HCT116 (cell line): ENCODE measurements around the gene RPUSD3. TPM values are rescaled to one million over a fixed set of nuclear protein-coding genes. Genes with fewer than 3 reads are reported as not detected.

Experiments
- ATAC-seq: fragments of 200-7000 bp; cut with Tn5 transposase; 2 replicates; pipeline ENCODE4 v1.9.1; 2020; ENCODE audit warnings: mild to moderate bottlenecking, moderate library complexity
- BruUV-seq: library from RNA; stranded (reverse); fragments of 400-500 nt; replicated peaks from 2 replicates; lab custom pipeline; 2021; lab: Mats Ljungman, UMichigan
- CTCF ChIA-PET: fragments of 300-600 bp; sonication (Branson Sonifier 250); formaldehyde crosslinking; loops from one replicate; lab custom pipeline; 2021; ENCODE audit warnings: antibody characterized with exemption; lab: Charles Lee
- POLR2A ChIA-PET: fragments of 300-600, 350-600 bp; sonication (Branson Sonifier 250); formaldehyde crosslinking; loops from one replicate; lab custom pipeline; 2021; ENCODE audit warnings: antibody characterized with exemption; lab: Charles Lee
- RAD21 ChIA-PET, 2 experiments: fragments of 300-600 bp; sonication (Branson Sonifier 250); formaldehyde crosslinking; loops; one replicate each; lab custom pipeline; 2023; ENCODE audit warnings: low total read pairs in 2 of 2; ENCODE audit not compliant: uncharacterized antibody in 2 of 2, unreplicated experiment in 2 of 2, low non-redundant PET in 1 of 2; lab: Charles Lee
- DNase-seq: peaks from one replicate; pipeline ENCODE4 v3.0.0-alpha.2; 2010; ENCODE audit warnings: low read depth, low spot score
- H2AFZ ChIP-seq: fragments of 200-600 bp; shearing (Covaris generic), sonication (generic); 2 replicates; pipeline ENCODE4 v1.6.1; 2017; ENCODE audit warnings: low read depth, mixed run types, mixed read lengths, antibody characterized with exemption, low read length; ENCODE audit not compliant: poor library complexity, severe bottlenecking
- H3K27ac ChIP-seq: 2 replicates; pipeline ENCODE4 v1.5.1; 2012; ENCODE audit warnings: low read depth, low read length
- H3K27me3 ChIP-seq: fragments of 200-600 bp; sonication (generic); 2 replicates; pipeline ENCODE4 v1.6.1; 2016; ENCODE audit warnings: mixed run types, low read length, mixed read lengths; ENCODE audit not compliant: insufficient read depth
- H3K36me3 ChIP-seq, 2 experiments: fragments of 200-500 bp in 1 of 2; fragments of 200-600 bp in 1 of 2; sonication (Bioruptor generic) in 1 of 2; sonication (generic) in 1 of 2; 2 replicates each; pipeline versions ENCODE4 v1.5.1 to v1.6.1; 2014 to 2016; ENCODE audit warnings: low read length in 2 of 2, inconsistent platforms in 1 of 2, mixed read lengths in 1 of 2, mixed run types in 1 of 2; ENCODE audit not compliant: insufficient read depth in 2 of 2, control insufficient read depth in 1 of 2
- H3K4me1 ChIP-seq, 2 experiments: fragments of 200-600 bp in 1 of 2; sonication (generic) in 1 of 2; 2 replicates each; pipeline versions ENCODE4 v1.5.1 to v1.6.1; 2012 to 2017; ENCODE audit warnings: low read length in 2 of 2, inconsistent platforms in 1 of 2, mild to moderate bottlenecking in 1 of 2, mixed read lengths in 1 of 2, mixed run types in 1 of 2, moderate library complexity in 1 of 2; ENCODE audit not compliant: insufficient read depth in 2 of 2, control insufficient read depth in 1 of 2
- H3K4me2 ChIP-seq: fragments of 200-600 bp; sonication (generic); 2 replicates; pipeline ENCODE4 v1.6.1; 2017; ENCODE audit warnings: mixed run types, low read length, mixed read lengths
- H3K4me3 ChIP-seq, 2 experiments: fragments of 200-600 bp in 1 of 2; sonication (generic) in 1 of 2; replicated peaks in 1 of 2; 2 replicates each; pipeline ENCODE4 v1.5.1; 2011 to 2016; ENCODE audit warnings: low read length in 2 of 2, control low read depth in 1 of 2, low read depth in 1 of 2, mild to moderate bottlenecking in 1 of 2, mixed read lengths in 1 of 2, mixed run types in 1 of 2
- H3K79me2 ChIP-seq: fragments of 200-600 bp; sonication (generic); 2 replicates; pipeline ENCODE4 v1.6.1; 2017; ENCODE audit warnings: mild to moderate bottlenecking, mixed run types, low read length, moderate library complexity, mixed read lengths; ENCODE audit not compliant: insufficient read depth
- H3K9ac ChIP-seq: fragments of 200-600 bp; sonication (generic); 2 replicates; pipeline ENCODE4 v1.6.1; 2016; ENCODE audit warnings: low read length, mixed read lengths
- H3K9me2 ChIP-seq: fragments of 200-600 bp; sonication (generic), shearing (Covaris generic); 2 replicates; pipeline ENCODE4 v1.6.1; 2017; ENCODE audit warnings: mixed run types, mild to moderate bottlenecking, moderate library complexity; ENCODE audit not compliant: insufficient read depth
- H3K9me3 ChIP-seq, 2 experiments: fragments of 200-500 bp in 1 of 2; fragments of 200-600 bp in 1 of 2; sonication (Bioruptor generic) in 1 of 2; sonication (generic) in 1 of 2; 2 replicates each; pipeline ENCODE4 v1.6.1; 2014 to 2017; ENCODE audit warnings: low read length in 2 of 2, mixed read lengths in 2 of 2, inconsistent platforms in 1 of 2, low read depth in 1 of 2, mild to moderate bottlenecking in 1 of 2, mixed run types in 1 of 2, moderate library complexity in 1 of 2; ENCODE audit not compliant: control insufficient read depth in 1 of 2, insufficient read depth in 1 of 2
- H4K20me1 ChIP-seq: fragments of 200-600 bp; sonication (generic), shearing (Covaris generic); 2 replicates; pipeline ENCODE4 v1.6.1; 2017; ENCODE audit warnings: mixed run types, mild to moderate bottlenecking, moderate library complexity; ENCODE audit not compliant: insufficient read depth
- CEBPB ChIP-seq: IDR thresholded peaks from 2 replicates; pipeline ENCODE4 v1.6.1; 2012; ENCODE audit warnings: low read depth
- CTCF ChIP-seq, 3 experiments: fragments of 200-600 bp in 1 of 3; sonication (generic) in 1 of 3; IDR thresholded peaks in 2 of 3; conservative IDR thresholded peaks in 1 of 3; 2 replicates each; pipeline ENCODE4 v1.5.1; 2012 to 2017; ENCODE audit warnings: low read depth in 2 of 3, low read length in 2 of 3, antibody characterized with exemption in 1 of 3, borderline replicate concordance in 1 of 3, control low read depth in 1 of 3, mild to moderate bottlenecking in 1 of 3, mixed read lengths in 1 of 3, mixed run types in 1 of 3, moderate library complexity in 1 of 3; ENCODE audit not compliant: insufficient read depth in 1 of 3
- EGR1 ChIP-seq: IDR thresholded peaks from 2 replicates; pipeline ENCODE4 v1.6.1; 2012; ENCODE audit warnings: low read depth
- EZH2 ChIP-seq: fragments of 200-600 bp; sonication (generic); IDR thresholded peaks from 2 replicates; pipeline ENCODE4 v1.6.1; 2017; ENCODE audit warnings: antibody characterized with exemption, mixed run types
- EZH2phosphoT487 ChIP-seq: fragments of 200-600 bp; IDR thresholded peaks from 2 replicates; pipeline ENCODE4 v1.6.1; 2018; ENCODE audit warnings: antibody characterized with exemption, borderline replicate concordance
- JUND ChIP-seq: IDR thresholded peaks from 2 replicates; pipeline ENCODE4 v1.6.1; 2012
- MAX ChIP-seq: IDR thresholded peaks from 2 replicates; pipeline ENCODE4 v1.6.1; 2012
- RAD21 ChIP-seq: IDR thresholded peaks from 2 replicates; pipeline ENCODE4 v1.6.1; 2012; ENCODE audit warnings: low read depth, mild to moderate bottlenecking
- REST ChIP-seq: IDR thresholded peaks from 2 replicates; pipeline ENCODE4 v1.6.1; 2012; ENCODE audit warnings: low read depth
- SIN3A ChIP-seq: IDR thresholded peaks from 2 replicates; pipeline ENCODE4 v1.6.1; 2012; ENCODE audit warnings: low read depth
- SRF ChIP-seq: IDR thresholded peaks from 2 replicates; pipeline ENCODE4 v1.6.1; 2012; ENCODE audit warnings: low read depth
- TCF7L2 ChIP-seq: IDR thresholded peaks from 2 replicates; pipeline ENCODE4 v1.7.0; 2011; ENCODE audit warnings: borderline replicate concordance, inconsistent platforms; ENCODE audit not compliant: insufficient read depth, insufficient read length; ENCODE audit errors: extremely low read depth
- YY1 ChIP-seq: IDR thresholded peaks from 2 replicates; pipeline ENCODE4 v1.6.1; 2011; ENCODE audit warnings: low read length, low read depth, moderate library complexity, mild to moderate bottlenecking; ENCODE audit not compliant: insufficient replicate concordance; ENCODE audit errors: extremely low read depth
- ZBTB33 ChIP-seq: IDR thresholded peaks from 2 replicates; pipeline ENCODE4 v1.6.1; 2011; ENCODE audit warnings: mild to moderate bottlenecking, low read length, moderate library complexity; ENCODE audit not compliant: insufficient replicate concordance; ENCODE audit errors: extremely low read depth
- intact Hi-C: fragments of 100-400 bp; cut with micrococcal nuclease; formaldehyde crosslinking; loops from 2 replicates; pipeline ENCODE4 v1.10.0; 2022
- total RNA-seq: library from RNA; stranded (reverse); gene quantifications from one replicate; pipeline ENCODE4 v1.2.1, GENCODE V29; 2021; ENCODE audit not compliant: unreplicated experiment

RPUSD3 gene
- total RNA-seq, 1 experiment from 2014 or later: 58.0 TPM

DNA sequence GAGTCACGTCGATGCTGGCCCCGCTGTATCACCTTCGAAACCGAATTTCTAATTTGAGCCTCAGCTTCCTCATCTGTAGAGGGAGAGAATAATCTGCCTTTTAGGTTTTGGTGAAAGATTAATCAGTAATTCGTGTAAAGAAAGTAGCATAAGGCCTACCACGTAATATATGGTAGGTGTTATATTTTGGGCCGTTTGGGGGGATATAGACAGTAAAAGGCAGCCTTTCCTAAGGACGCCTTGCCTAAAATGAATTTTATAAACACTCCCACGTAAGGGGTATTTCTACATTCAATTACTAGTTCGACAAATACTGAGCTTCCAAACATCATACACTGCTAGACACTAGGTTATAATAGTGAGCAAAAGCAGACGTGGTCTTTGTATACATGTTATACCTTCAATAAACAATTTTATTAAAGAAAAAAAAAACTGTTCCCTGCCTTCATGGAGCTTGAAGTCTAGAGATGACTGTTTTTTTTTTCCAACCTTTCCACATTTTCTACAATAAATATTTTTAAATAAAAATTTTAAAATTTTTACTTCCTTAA is 47.3 kb upstream of the RPUSD3 start (continued):
- TF ChIP-seq TCF7L2: no peak
- no peak for TF ChIP-seq CEBPB
- no peak for TF ChIP-seq EZH2phosphoT487
- TF ChIP-seq SRF: no peak

DNA sequence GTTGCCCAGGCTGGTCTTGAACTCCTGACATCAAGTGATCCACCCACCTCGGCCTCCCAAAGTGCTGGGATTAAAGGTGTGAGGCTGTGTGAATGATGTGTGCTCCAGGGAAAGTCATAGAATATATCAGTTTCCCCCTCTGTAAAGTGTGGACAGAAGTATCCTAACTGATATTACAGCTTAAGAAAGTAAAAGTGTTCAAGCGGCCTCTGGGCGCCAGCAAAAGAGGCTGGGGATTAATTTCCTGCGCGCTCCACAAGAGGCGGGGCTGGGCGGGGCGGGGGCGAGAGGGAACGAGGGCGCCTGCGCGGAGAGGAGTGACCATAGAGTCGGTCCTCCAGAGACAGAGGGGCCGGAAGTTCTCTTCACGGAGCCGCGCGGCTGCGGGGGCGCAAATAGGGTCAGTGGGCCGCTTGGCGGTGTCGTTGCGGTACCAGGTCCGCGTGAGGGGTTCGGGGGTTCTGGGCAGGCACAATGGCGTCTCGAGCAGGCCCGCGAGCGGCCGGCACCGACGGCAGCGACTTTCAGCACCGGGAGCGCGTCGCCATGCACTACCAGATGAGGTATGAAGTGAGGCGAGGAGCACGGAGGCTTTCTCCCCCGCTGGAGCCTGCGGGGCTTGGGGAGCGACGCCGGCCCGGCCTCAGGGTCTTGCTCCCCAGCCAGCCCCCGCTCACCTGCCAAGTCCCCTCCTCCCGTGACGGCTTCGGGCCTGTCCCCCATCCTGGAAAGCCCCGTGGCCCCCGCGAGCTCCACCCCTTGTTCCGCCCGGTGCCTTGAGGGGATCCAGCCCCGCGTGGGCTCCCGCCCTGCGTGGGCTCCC is 46.7 kb upstream of the RPUSD3 start, which contains the start of gene JAGN1:
Gene JAGN1, plus strand, starts transcription at position 362 of the 823 bp plus-strand sequence. Its CDS starts 113 bp downstream, at position 475.
- BruUV-seq: TSS peak; percentile 66
- CTCF ChIA-PET: no interaction called here
- peaks cover 4 to 28% of the 10 kb centered on the region in 2 experiments; a peak in 3 of 4 replicates for H3K4me1 ChIP-seq
- TF ChIP-seq ZBTB33 (no peak), JUND (no peak), REST (no peak), CTCF (IDR thresholded peaks at IDR 0.05 in 2 of 3, conservative IDR thresholded peaks at IDR 0.05 in 1 of 3; ENCODE audit: borderline replicate concordance in 1 of 3, insufficient read depth in 1 of 3, low read depth in 2 of 3, low read length in 2 of 3) (no peak), EGR1 (peak; percentile 98), TCF7L2 (no peak), RAD21 (no peak), YY1 (no peak), SIN3A (peak; percentile 71), EZH2phosphoT487 (no peak), MAX (peak; percentile 66), EZH2 (no peak)

More for the DNA sequence above, 46.7 kb upstream of the RPUSD3 start, which contains the start of gene JAGN1:
- peak within 1 kb of the TSS; percentile 96 for H3K4me2 ChIP-seq
- peak; percentile 86 for ATAC-seq
- H3K9me3 ChIP-seq: no peaks in the 10 kb centered on the region
- H3K9me2 ChIP-seq: no peaks in the 10 kb centered on the region
- intact Hi-C loops: loop anchor here (5.0 kb wide), 1 partner anchor 42 kb away; the partner anchor contains the start of gene CRELD1
- H3K27ac ChIP-seq: peak within 1 kb of the TSS; percentile 92
- no peaks in the 10 kb centered on the region for H3K27me3 ChIP-seq
- no peaks in the 10 kb centered on the region for H4K20me1 ChIP-seq
- H2AFZ ChIP-seq: peak within 1 kb of the TSS; percentile 60
- ChIA-PET RAD21 (no interaction called here), POLR2A (interaction anchor here (0.6 to 2.0 kb wide), 2 partner anchors 12 to 248 kb away, joined by 3 to 6 read pairs; partner anchors contain the start of gene IL17RE)
- H3K79me2 ChIP-seq: peaks cover 36% of the 10 kb centered on the region
- DNase-seq: peak; percentile 75
- peaks cover 11 to 17% of the 10 kb centered on the region in 2 experiments; a peak in 3 of 4 replicates for H3K36me3 ChIP-seq
- peak within 1 kb of the TSS; percentile 97 for H3K9ac ChIP-seq
- H3K4me3 ChIP-seq: peak within 1 kb of the TSS; percentile 95 to 99
